Left colon (tissue), 2 donors: Measurements from ENCODE around the gene CSNK2A3. TPM values are rescaled to one million over a fixed set of nuclear protein-coding genes. Genes with fewer than 3 reads are reported as not detected.

Experiments
- ATAC-seq: fragments of 200-7000 bp; cut with Tn5 transposase; one replicate; pipeline ENCODE4 v1.9.1; 2020; ENCODE audit warnings: mild to moderate bottlenecking, moderate library complexity
- DNase-seq, 2 donors: peaks; one replicate each; pipeline ENCODE4 v3.0.0-alpha.2; 2020
- intact Hi-C, 2 donors: fragments of 100-400 bp; cut with DNase I in 1 of 2; cut with micrococcal nuclease in 1 of 2; formaldehyde crosslinking; loops; one replicate each; pipeline versions ENCODE4 v1.11.2 to v1.14.0; 2022; cut with DNase I, micrococcal nuclease
- total RNA-seq, 2 donors: library from RNA; stranded (reverse); fragmentation: NEBNext Ultra II Directional; extraction: Animal tissue kit (Norgen Biotek cat#: 25700); gene quantifications; one replicate each; pipeline ENCODE4 v1.2.1, GENCODE V29; 2021
- donor health status: DM: no; HTN: no; CAD: no.
- donor health status: DM: yes; HTN: yes; CAD: no.

Gene CSNK2A3
- total RNA-seq, 2 donors from 2014 or later: 0.59 to 1.5 TPM

GRCh38 chr11:11311169-11311568 lies 41.9 kb downstream of the CSNK2A3 start:
- intact Hi-C loops: no loop called here
- ATAC-seq (no peak), DNase-seq (no peak)

- no peak for ATAC-seq
- intact Hi-C loops: no loop called here
- DNase-seq: no peak
These were observed 43.1 kb downstream of the CSNK2A3 start for GRCh38 chr11:11309906-11310305.

GRCh38 chr11:11308249-11308648 lies 44.8 kb downstream of the CSNK2A3 start:
- ATAC-seq: no peak
- intact Hi-C loops: no loop called here
- no peak for DNase-seq

- ATAC-seq (no peak), DNase-seq (no peak)
- intact Hi-C loops: no loop called here
These were observed 46.2 kb downstream of the CSNK2A3 start for GRCh38 chr11:11306855-11307254.

- DNase-seq: no peak
- intact Hi-C loops: no loop called here
- ATAC-seq: no peak
These were observed 48.5 kb downstream of the CSNK2A3 start for GRCh38 chr11:11304550-11304949.

GRCh38 chr11:11302565-11302964 lies 50.5 kb downstream of the CSNK2A3 start:
- no peak for ATAC-seq
- intact Hi-C loops: no loop called here
- no peak for DNase-seq
